Measurements from ENCODE around the gene UQCRFS1. TPM values are rescaled to one million over a fixed set of nuclear protein-coding genes. Genes with fewer than 3 reads are reported as not detected.

The UQCRFS1 gene
- total RNA-seq (10 to 100 TPM; 35.9 to 37.4 TPM), polyA plus RNA-seq (ENCODE audit: insufficient read depth, low read depth, low replicate concordance) (64.2 TPM)
- long read RNA-seq, donor 1, transcript UQCRFS1-201 (2 exons, 3,475 nt): major isoform, 146 of 146 reads
- long read RNA-seq, donor 1, partial matches to known transcripts: 0 of 146 reads
- long read RNA-seq, donor 1, other reads (novel, unspliced or antisense): 0 of 146 reads
- long read RNA-seq, donor 2, transcript UQCRFS1-201 (2 exons, 3,475 nt): major isoform, 104 of 109 reads
- long read RNA-seq, donor 2, partial matches to known transcripts: 0 of 109 reads
- long read RNA-seq, donor 2, other reads (novel, unspliced or antisense): 5 of 109 reads

DNA sequence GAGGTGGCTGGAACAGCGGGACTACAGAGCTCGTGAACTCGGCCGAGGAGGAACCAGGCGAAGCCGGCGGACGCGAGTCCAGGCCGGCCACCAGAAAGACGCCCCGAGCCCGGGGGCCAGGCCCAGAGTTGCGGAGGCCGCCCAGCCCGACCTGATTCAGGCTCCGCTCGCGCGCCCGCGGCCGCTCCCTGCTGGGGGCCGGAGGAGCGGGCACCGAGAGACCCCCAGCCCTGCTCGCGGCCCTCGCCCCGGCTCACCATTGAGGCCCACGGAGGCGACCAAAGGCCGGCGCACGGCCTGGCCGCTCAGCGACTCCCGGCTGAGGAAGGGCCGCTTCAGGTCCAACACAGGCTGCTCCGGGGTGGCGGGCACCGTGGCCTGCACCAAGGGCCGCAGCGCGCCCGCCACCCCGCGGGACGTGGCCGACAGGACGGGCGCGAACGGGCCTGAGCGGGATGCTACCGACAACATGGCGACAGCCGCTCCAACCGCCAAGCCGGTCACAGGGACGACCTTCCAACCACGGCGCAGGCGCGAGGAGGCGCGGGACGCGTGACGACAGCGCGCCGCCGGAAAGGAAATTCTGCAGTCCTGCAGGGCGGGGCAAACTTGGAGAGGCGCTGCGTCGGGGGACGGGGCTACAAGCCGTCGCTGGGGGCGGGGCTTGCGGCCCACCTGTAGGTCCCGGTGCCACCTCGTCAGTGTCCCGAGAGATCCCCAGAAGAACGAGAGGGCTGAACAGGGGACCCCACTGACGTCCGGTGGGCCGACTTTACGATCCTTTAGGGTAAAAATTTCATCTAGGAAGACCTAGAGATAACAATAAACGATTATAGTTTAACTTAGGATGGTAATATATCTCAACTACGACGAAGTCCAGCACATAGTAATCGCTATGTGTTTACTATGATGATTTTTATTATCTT is at the start of gene UQCRFS1:
Gene UQCRFS1, minus strand, starts transcription at position 504 of the 926 bp plus-strand sequence. Its CDS starts 33 bp downstream, at position 471.
- TF ChIP-seq POLR2A (IDR thresholded peaks at IDR 0.05): peak; percentile 44
- TF ChIP-seq, protein P1, sequence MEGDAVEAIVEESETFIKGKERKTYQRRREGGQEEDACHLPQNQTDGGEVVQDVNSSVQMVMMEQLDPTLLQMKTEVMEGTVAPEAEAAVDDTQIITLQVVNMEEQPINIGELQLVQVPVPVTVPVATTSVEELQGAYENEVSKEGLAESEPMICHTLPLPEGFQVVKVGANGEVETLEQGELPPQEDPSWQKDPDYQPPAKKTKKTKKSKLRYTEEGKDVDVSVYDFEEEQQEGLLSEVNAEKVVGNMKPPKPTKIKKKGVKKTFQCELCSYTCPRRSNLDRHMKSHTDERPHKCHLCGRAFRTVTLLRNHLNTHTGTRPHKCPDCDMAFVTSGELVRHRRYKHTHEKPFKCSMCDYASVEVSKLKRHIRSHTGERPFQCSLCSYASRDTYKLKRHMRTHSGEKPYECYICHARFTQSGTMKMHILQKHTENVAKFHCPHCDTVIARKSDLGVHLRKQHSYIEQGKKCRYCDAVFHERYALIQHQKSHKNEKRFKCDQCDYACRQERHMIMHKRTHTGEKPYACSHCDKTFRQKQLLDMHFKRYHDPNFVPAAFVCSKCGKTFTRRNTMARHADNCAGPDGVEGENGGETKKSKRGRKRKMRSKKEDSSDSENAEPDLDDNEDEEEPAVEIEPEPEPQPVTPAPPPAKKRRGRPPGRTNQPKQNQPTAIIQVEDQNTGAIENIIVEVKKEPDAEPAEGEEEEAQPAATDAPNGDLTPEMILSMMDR (IDR thresholded peaks at IDR 0.05): peak in 1 of 3 experiments; percentile 7
- H3K36me3 ChIP-seq (ENCODE audit: low read depth, missing control alignments): no peaks in the 10 kb centered on the region
- peak within 1 kb of the TSS; percentile 97 for H3K27ac ChIP-seq
- WGBS, 2 donors: 0 to 1% methylated on average over 21 to 40 of the region's 95 CpGs
- no peaks in the 10 kb centered on the region for H3K27me3 ChIP-seq
- intact Hi-C loops (cut with DNase I; ENCODE audit: low total_unique reads): no loop called here
- DNase-seq: peak; percentile 96
- peaks cover 14% of the 10 kb centered on the region for H3K4me1 ChIP-seq
- H3K4me3 ChIP-seq: peak within 1 kb of the TSS; percentile 98
- H3K9me3 ChIP-seq: no peaks in the 10 kb centered on the region

- TF ChIP-seq, protein P1 (IDR thresholded peaks at IDR 0.05): no peak
- no peak for TF ChIP-seq POLR2A (IDR thresholded peaks at IDR 0.05)
- H3K27me3 ChIP-seq: no peaks in the 10 kb centered on the region
- H3K4me1 ChIP-seq: no peaks in the 10 kb centered on the region
- DNase-seq: no peak
- intact Hi-C loops (cut with DNase I; ENCODE audit: low total_unique reads): no loop called here
- no peaks in the 10 kb centered on the region for H3K36me3 ChIP-seq (ENCODE audit: low read depth, missing control alignments)
- WGBS, 2 donors: 76% methylated on average over 2 of the region's 2 CpGs
- H3K9me3 ChIP-seq: no peaks in the 10 kb centered on the region
- H3K4me3 ChIP-seq: no peak overlapping the region
- H3K27ac ChIP-seq: no peak overlapping the region
Measured at GRCh38 chr19:29262085-29262484, 49.1 kb upstream of the UQCRFS1 start.

DNA sequence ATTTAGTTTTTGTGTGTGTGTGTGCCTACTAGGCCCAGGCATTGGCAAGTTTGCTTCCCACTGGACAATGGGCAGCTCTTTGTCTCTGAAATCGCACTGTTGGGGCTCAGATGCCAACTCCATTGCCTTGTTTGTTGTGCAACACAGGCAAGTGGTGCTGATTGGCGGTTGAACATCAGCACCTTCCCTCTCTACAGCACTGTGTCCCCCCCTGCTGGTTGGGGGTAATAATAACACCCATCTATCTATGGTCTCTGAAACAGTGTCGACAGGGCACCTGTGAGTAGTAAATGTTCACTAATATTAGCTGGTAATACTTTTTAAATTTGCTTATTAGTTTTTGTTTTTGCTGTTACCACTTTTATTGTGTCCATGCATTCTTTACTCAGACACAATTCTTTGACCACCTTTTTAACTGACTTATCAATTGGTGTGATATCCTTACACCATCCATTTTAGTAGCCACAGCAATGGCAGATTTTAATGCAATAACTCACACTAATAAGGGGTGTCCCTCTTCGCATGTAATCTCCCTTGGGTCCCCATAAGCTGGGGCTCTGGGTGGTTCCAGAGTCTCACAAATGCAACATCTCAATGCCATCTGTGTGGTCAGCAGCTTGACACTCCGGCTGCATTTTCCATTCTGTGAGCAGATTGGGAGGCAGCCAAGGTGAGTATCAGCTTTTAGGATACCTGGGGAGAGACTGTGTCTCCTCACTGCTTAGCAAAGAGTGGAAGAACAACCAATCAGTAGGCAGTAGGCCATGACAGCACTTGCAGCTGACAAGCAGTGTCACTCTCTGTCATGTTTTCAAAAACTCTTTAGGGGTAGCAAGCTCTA is 47.7 kb upstream of the UQCRFS1 start:
- no peak for TF ChIP-seq POLR2A (IDR thresholded peaks at IDR 0.05)
- TF ChIP-seq, protein P1 (IDR thresholded peaks at IDR 0.05): peak; percentile 16 to 53 (median 52)
- peak; percentile 60 for DNase-seq
- Histone ChIP-seq H3K36me3 (ENCODE audit: low read depth, missing control alignments) (no peaks in the 10 kb centered on the region), H3K27me3 (no peaks in the 10 kb centered on the region), H3K27ac (no peak overlapping the region), H3K9me3 (no peaks in the 10 kb centered on the region), H3K4me1 (no peaks in the 10 kb centered on the region), H3K4me3 (no peak overlapping the region)
- 64 to 73% methylated on average over 4 to 5 of the region's 5 CpGs for WGBS, 2 donors
- intact Hi-C loops (cut with DNase I; ENCODE audit: low total_unique reads): no loop called here

DNA sequence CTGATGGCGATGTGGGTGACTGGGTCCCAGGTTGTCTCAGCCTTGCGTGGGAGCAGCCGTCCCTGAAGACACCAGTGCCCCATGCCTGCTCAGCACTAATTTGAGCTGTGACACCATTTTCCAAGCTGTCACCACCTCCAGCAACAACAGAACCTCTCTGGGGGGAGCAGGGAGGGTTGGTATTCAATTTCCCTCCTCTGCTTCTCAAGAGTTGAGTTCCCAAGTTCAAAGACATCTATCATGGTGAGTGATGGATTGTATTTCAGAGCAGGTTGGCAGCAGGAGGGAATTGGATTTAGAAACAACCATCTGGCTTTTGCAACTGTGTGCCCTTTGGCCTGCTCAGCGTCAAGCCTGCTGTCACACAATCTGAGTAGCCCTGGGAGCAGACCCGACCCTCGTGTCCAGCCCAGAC is 46.9 kb upstream of the UQCRFS1 start:
- H3K36me3 ChIP-seq (ENCODE audit: low read depth, missing control alignments): no peaks in the 10 kb centered on the region
- intact Hi-C loops (cut with DNase I; ENCODE audit: low total_unique reads): no loop called here
- H3K27ac ChIP-seq: no peak overlapping the region
- TF ChIP-seq, protein P1 (IDR thresholded peaks at IDR 0.05): no peak
- TF ChIP-seq POLR2A (IDR thresholded peaks at IDR 0.05): no peak
- DNase-seq: no peak
- H3K27me3 ChIP-seq: no peaks in the 10 kb centered on the region
- H3K4me1 ChIP-seq: no peaks in the 10 kb centered on the region
- no peaks in the 10 kb centered on the region for H3K9me3 ChIP-seq
- H3K4me3 ChIP-seq: no peak overlapping the region
- 54 to 55% methylated on average over 6 of the region's 6 CpGs for WGBS, 2 donors
